NCI-H1436 (cell line): Measurements from ENCODE around the gene KCNQ1OT1.

Experiments used
- DNase-seq: peaks from one replicate; lab custom pipeline; 2025; lab: John Stamatoyannopoulos, UW

Gene KCNQ1OT1

DNA sequence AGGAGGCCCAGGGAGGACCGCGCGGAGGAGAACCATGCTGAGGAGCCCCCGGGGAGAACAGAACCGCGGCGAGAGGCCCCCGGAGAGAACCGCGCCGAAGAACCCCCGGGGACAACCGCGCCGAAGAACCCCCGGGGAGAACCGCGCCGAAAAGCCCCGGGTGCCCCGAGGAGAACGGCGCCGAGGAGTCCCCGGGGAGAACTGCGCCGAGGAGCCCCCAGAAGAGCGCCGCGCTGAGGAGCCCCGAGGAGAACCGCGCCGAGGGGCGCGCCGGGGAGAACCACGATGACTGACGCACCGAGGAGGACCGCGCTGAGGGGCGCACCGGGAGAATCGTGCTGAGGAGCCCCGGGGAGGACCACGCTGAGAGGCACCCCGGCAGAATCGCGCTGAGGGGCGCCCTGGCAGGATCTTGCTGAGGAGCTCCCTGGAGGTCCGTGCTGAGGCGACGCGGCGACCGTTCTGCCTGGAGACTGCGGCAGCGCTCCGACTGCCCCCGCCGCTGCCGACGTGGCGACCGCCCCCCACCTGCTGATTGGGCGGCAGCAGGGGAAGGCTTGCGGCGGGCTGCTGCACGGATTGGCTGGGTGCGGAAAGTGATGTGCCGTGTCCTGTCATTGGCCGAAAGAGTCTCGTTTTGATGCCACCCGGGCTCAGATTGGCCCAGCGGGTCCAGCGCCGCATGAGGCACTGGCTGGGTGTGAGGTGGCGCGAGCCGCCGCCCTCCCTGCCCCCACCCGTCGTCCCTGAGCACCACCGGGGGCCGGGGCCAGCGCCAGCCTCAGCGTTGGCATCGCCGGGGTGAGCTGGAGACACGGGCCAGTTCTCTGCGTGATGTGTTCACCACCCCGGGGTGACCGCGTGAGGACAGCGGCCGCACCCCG lies at the start of gene KCNQ1OT1:
Gene KCNQ1OT1 (minus strand): TSS at position 464 of the 884 bp plus-strand sequence.
- DNase-seq, result peak; percentile 78

DNA sequence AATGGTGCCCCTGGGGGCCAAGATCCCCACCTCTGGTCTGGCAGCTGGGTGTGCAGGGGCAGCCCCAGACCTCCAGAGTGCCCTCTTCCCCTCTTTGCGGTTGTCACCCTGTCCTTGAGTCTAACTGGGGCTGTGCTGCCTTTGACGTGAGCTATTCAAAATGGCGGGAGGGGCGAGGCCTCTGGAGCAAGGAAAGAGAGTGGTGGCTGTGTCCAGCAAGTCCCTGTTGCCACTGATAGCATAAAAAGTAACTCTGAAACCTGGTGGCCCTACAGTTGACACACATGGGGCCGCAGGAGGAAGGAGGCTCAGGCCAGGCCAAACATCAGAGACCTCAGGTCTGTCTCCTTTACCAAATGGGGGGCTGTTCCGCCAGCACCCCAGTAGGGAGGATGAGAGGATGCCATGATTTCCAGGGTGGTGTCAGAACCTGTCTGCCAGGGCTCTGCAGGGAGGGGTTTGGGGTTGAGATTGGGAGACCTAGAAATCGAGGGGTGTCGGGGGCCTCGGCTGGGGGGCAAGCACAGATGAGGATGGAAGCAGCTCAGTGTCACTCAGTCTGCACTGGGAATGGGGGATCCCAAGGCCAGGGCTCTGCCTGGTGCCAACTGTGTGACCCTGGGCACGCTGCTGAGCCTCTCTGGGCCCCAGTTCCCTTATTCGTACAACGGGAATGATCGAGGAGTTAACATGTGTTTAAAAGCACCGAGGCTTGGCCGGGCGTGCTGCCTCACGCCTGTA lies 49.2 kb upstream of the KCNQ1OT1 start:
- no peak for DNase-seq

DNA sequence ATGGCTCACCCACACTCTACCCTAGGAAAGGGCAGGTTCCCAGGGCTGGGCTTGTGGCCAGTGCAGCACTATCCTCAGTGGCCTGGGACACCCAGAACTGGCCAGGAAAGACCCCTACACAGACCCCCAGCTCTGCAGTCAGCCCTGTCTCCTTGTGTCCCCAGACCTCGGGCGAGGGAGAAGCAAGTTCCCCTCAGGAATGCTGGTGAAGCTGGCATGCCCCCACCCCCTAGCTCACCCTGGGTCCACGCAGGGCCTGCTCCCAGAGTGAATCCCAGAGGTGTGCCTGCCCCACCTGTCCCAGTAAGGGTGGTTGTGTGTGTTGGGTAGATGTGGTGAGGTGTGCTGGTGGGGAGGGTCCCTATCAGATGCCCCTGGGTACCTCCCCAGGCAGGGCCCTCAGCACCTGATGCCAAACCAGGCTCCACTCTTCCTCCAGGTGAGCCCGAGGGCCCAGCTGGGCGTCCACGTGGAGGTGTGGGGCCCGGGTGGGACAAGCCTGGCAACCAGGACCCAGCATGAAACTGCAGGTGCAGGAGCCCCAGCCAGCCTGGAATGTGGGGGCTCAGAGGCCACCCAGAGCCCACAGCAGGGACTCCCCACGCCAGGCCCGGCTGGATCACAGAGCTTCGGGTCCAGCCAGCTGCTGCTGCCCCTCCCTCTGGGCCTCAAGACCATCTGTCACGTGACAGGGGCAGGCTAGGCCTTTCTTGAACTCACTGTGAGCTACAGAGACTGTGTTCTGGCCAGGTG lies 48.4 kb upstream of the KCNQ1OT1 start:
- DNase-seq, result no peak

DNA sequence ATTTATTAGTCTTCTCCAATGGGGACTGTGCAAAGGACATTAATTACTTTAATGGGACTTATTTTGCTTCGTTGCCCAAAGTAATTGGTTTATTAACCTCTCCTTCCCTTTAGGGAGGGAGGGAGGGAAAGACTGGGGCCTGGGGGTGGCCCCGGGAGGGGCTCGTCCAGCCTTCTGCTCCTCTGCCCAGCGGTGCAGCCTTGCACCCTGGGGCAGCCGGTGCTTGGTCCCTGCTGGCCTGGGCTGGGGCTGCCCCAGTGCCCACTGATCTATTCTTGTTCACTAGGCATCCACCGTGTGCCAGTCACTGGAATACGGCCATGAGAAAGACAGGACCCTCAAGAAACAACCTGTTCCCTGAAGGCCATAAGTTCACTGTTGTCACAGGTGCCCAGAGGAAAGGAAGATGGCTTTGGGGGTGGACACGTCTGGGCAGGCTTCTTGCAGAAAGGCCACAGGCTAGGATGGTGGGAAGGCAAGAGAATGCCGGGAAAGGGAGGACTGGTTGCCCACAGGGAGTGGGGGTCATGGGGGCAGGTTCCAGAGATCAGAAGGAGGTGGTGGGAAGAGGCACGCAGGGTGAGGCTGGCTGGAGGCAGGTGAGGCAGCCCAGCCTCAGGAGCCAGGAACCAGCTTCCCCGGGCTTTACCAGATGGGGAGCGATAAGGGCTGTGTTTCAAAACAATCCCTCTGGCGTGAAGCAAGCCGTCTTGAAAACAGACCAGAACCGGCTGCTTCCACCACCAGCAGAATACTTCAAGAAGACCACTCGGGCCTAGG lies 47.6 kb upstream of the KCNQ1OT1 start:
- no peak for DNase-seq

DNA sequence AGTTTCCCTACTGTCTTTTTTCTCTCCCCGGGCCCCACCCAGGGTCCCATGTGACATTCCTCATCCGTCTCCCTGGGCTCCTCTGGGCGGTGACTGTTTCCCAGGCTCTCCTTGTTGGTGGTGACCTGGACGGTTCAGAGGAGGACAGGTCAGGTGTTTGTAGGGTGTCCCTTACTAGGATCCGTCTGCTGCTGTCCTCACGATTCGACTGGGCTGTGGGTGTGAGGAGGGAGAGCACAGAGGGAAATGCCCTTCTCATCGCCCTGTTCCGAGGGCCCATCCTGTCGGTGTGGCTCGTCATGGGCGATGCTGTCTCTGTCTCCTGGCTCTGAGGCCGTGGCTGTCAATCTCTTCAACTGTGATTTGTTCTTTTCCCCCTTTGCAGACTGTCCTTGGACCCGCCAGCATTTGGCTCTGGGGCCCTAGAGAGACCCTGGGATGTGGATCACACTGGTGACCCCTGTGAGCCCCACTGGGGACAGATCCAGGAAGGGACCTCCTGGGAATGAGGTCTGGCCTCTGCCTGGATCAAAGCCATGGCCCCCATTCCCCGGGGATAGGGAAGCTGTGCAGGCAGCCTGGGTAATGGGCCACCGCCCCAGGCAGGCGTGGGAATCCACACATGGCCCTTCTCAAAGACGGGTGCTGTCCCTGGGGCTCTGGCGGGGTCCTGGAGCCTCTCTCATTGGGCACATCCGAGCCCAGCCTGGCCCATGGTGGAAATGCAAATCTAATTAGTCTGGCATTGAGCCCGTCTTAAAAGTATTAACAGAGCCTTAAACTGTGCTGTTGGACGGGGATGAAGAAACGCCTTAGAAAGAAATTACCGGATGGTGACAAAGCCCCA lies 46.8 kb upstream of the KCNQ1OT1 start:
- no peak for DNase-seq

DNA sequence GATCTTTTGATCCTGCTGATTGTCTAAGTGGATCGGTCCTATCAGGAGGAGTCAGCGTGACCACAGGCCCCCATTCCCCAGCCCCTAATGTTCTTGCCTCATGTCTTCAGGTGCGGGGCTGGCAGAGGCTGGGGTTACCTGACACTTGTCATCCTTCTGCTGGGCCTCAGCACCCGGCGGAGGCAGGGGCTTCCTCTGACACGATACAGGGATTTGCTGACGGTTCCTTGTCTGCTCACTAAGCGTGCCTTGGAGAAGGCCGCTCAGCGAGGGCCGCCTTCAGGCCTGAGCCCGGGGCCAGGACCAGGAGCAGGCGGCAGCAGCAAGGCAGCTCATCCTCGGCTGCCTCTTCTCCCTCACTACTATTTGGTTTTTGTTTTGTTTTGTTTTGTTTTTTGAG lies 45.7 kb upstream of the KCNQ1OT1 start:
- no peak for DNase-seq

DNA sequence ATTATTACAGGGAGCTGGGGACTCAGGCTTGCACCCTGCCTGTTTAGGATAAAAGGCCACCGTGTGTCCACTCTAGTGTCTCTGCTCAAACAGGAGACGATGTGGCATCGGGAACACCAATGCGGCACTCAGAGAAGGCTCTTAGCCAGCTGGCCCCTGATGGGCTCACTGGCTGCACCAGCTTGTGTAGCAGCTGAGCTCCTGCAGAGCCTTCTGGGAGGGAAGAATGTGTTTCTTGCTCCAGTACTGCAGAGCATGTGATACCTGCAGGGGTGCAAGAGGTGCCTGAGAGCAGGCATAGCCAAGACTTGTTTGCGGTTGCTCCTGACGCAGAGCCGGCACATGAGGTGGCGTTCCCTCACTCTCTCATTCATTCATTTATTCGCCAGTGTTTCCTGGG lies 44.4 kb upstream of the KCNQ1OT1 start:
- DNase-seq, result no peak

DNA sequence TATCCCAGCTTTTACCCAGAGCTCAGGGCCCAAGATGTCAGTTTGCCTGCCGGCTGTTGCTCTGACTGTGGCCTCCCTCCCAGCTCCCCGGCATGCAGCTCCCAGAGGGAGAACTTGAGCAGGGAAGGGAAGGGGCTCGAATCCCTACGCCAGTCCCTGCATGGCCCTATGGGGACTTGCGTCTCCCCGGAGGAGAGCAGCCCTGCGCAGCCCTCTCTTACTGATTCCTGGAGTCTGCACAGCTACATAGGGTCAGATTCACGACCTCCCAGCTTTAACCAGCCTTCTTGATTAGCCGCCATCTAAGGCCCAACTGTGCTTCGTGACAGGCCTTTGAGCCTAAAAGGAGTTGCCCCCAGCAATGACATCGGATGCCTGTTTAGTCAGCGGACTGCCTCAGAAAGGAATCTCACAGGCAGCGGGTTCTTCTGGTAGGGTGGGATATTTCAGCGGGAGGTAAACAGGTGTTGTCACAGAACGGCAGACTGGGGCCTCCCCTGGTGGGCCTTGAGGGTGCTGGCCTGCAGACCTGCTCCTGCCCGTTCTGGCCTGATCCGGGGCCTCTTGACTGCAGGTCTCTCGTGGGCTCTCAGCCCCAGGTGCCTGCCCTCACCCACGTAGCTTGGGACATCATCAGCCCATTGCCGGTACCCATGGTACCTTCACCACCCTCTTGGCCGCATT lies 43.8 kb upstream of the KCNQ1OT1 start:
- no peak for DNase-seq

DNA sequence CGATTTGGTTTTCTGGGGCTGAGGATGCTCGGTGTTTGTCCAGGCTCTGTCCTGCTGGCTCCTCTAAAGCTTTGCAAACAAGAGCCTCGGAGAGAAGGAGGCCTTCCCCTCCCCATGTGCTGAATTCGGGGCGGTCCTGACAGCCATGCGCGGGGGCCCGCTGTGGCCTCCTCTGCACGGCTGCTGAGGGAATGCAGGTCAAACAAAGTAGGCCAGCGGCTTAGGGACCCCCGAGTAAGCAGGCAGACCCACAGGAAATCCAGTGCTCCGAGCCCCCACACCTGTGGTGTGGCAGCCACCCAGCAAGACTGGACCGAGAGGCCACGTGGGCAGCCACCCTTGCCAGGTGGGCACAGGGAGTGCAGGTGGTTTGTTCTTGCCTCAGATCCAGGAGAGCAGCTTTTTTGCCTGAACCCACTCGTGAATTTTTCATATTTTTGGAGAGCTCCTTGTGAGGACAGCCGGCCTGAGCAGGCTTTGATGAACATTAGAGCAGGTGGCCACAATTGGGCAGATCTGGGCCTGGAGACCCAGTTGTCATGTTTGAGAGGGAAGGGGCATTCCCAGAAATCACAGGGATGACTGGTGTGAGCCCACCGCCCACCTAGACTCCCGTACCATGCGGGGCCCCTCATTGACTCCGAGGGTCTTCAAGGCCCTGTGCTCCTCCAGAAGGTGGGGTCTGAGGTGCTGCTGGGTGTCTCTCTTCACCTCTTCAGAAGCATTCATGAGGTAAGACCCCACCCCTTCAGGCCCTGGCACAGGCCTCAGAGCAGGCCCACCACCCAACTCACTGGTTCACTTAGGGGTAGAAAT lies 43.0 kb upstream of the KCNQ1OT1 start:
- DNase-seq, result no peak

DNA sequence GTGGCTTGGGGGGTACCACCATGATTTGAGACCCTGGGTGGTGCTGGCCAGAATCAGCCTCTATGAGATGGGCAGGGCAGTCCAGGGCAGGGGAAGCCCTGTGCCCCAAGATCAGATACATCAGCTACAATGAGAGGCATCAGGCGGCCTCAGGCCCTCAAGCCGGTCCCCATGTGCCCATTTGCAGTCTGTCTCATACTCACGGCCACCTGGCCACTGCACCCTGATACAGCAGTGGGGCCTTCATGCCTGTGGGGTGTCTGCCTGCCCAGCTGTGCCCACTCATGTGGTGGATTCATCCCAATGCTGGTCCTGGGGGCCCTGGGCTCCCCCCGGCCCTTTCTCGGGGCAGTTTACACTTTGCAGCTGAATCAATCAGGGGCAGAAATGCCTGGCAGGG lies 42.4 kb upstream of the KCNQ1OT1 start:
- DNase-seq, result no peak

DNA sequence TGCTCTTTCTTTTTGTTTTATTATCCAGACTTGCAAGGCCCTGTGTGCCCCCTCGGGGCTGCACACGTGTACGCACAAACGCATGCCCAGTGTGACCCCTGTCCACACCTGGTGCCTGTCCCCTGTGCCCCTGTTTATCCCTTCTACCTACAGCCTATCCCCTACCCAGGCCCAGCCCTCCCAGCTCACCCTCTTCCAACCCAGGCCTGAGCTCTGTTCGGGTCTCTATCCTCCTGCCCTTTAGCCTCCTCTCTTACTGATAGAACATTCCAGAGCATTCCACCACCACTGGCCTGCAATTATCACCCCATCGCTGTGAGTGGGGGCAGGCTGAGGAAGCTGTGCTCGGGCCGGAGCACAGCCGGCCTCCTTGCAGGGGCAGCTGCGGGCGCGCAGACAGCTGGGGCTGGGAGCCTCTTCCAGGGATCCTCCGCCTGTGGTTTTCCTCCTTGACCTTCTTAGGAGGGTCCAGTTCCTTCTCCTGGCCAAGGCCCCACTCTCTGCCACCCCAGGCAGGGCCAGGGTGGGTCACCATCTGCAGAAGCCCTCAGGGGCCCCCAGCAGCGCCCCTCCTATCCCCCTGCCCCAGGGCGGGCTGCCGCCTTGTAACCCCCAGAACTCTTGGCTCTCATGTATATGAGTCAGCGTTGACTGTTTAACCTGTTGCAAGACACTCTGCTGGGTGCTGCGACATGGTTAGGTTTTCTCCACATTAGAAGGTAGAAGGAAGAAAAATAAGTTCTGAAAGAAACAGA lies 41.8 kb upstream of the KCNQ1OT1 start:
- DNase-seq, result no peak

DNA sequence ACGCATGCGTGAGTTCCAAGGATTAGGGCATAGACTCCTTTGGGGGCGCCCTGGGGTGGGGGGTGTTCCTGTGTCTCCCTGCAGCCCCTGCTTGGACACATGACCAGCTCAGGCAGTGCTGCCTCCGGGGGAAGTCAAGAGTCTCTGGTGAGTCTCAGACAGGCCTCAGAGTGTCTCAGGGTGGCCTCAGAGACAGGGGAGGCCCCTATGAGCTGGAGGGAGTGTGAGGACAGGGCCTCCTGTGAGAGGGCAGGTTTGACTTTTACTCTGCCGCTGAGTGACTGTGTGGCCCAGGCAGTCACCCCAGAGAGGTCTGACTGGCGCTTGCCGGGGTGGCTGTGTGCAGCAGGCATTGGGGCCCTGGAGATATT lies 41.2 kb upstream of the KCNQ1OT1 start:
- DNase-seq, result no peak

DNA sequence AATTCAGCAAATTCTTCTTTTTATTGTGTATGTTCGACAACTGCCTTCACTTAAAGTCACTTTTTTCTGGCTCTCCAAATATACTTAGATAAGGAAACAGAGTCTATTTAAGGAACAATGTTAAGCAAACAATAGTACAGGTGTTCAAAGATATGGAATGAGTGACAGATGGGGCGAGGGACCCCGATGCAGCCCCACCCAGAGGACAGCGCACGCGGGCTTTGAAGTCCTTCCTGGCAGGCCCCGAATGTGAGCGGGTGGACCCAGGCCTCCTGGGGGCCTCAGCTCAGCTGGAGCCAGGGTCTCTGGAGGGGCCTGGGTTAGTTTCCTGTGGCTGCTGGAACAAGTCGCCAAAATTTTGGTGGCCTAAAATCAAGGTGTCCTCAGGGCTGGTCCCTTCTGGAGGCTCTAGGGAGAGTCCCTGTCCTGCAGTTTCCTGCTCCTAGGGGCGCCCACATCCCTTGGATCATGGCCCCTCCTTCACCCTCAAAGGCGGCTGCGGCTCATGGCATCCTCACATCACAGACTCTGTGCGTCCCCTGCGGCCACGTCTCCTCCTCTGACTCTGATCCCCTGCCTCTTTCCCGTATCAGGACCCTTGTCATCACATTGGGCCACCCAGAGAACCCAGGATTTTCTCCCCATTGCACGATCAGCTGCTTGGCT lies 40.6 kb upstream of the KCNQ1OT1 start:
- DNase-seq, result no peak

DNA sequence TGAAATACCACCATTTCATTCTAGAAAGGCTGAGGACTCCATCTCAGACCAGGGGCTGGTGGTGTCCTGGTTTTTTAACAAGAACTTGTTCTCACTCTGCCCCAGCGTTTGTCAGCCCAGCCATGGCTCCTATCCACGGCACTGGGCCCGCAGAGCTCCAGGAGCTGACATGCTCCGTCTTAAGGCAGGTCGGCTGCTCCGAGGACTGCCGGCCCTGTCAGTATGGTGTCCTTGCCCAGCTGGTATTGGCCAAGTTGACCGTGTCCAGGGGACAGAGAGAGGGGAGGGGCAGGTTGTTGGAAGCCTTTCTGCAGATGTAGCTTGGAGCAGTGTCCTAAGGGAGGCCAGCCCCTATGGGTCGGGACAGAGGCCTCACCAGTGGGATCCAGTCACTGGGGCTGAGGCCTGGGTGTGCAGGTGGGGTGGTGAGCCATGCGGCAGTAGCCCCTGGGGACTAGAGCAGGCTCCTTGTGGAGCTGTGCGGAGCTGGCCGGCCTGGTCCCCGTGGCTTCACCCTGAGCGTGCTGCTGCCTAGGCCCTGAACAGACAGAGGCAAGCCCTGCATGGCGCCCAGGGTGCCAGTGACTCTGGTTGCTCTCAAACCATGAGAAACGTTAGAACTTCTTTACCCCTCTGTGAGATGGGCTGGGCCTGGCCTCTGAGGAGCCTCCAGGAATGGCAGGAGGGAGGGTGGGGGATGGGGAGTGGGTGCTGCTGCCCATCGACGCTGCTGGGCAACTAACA lies 39.9 kb upstream of the KCNQ1OT1 start:
- no peak for DNase-seq

DNA sequence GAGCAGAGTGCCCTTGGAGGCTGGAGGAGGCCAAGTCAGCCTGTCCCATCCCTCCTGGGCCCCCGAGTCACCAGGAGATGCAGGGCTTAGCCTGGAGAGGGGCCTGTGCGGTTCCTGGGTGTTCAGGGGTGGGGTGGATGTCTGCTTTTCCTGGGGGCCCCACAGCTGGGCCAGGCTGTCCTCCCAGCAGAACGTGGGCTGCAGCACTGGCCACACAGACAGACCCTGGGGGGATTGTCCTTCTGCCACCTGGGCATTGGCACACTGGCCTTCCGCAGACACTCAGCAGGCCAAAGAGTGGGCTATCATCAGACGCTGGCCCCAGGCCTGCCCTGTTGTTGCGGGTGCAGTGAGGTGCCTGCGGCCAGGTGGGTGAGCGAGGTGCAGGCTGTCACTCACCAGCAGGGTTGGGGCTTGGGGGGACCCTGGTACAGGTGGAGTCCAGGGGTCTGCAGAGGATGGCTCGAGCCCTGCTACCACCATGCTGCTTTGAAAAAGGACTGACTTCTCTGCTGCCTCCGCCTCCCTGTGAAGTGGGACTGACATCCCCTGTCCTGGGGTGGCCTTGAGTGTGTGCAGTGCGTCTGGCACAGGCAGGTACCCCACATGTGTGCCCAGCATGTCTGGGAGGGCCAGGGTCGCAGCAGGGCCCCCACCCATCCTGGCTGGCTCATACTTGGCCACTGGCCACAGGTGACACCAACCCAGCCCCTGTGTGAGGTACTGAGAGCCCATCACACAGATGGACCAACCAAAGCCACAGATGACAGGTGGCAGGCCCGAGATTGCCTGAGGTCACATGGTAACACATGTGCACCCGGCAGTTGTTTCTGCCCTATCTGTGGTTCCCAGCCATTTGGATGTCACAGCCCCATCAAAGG lies 39.0 kb upstream of the KCNQ1OT1 start:
- no peak for DNase-seq

DNA sequence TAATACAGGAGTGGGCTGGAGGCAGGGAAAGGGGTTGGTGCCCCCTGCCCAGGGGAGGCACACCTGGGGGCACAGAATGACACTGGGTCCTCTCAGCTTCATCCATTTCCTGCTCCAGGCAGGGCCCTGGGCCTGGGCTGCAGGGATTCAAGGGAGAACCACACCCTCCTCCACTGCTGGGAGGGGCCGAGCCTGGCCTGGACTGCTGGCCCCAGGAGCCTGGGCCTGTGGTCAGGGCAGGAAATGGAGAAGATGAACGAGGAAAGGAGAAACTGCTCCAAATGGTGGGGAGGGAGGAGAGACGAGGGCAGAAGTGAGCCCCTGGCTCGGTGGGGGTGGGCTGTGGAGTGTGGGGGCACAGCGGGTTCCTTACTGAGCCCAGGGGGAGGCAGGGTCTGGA lies 38.1 kb upstream of the KCNQ1OT1 start:
- no peak for DNase-seq

DNA sequence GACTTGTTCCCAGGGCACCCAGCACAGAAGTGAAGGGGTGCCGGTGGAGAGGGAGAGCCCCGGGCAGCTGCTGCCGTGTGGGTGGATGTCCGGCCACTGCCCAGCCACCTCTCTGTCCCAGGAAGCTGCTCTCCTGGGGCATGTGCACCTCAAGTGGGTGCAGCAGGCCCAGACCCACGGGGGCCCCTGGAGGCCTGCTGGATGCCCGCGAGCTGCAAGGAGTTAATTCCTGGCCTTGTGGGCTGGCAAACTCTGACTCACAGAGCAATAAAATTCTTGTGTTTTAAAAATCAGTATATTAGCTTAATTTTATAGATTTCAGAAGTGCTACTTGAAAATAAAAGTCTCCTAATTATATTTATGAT lies 37.4 kb upstream of the KCNQ1OT1 start:
- DNase-seq, result no peak
